ENCODE data around the gene TOX2.

Gene TOX2

GRCh38 chr20:44117296-44118184 lies 202.9 kb downstream of the TOX2 start:
- no peaks in the 10 kb centered on the region for H3K4me1 ChIP-seq (ENCODE audit: control insufficient read depth in 1 of 2, insufficient read depth in 2 of 2, low read length in 2 of 2)
- no peaks in the 10 kb centered on the region for H3K27me3 ChIP-seq (ENCODE audit: control insufficient read depth in 1 of 2, insufficient read depth in 2 of 2, low read length in 2 of 2)
- H3K9ac ChIP-seq (ENCODE audit: low read depth in 1 of 2, low read length in 2 of 2) = no peak overlapping the region
- H3K9me3 ChIP-seq (ENCODE audit: control insufficient read depth in 1 of 2, low read length in 2 of 2) = no peaks in the 10 kb centered on the region
- no peak overlapping the region for H3K27ac ChIP-seq (ENCODE audit: low read depth, low read length)
- no peak overlapping the region for H3K4me3 ChIP-seq (ENCODE audit: low read depth in 1 of 2, low read length in 2 of 2)
- no peaks in the 10 kb centered on the region for H3K36me3 ChIP-seq (ENCODE audit: control insufficient read depth in 1 of 2, insufficient read depth in 2 of 2, low read length in 2 of 2)

DNA sequence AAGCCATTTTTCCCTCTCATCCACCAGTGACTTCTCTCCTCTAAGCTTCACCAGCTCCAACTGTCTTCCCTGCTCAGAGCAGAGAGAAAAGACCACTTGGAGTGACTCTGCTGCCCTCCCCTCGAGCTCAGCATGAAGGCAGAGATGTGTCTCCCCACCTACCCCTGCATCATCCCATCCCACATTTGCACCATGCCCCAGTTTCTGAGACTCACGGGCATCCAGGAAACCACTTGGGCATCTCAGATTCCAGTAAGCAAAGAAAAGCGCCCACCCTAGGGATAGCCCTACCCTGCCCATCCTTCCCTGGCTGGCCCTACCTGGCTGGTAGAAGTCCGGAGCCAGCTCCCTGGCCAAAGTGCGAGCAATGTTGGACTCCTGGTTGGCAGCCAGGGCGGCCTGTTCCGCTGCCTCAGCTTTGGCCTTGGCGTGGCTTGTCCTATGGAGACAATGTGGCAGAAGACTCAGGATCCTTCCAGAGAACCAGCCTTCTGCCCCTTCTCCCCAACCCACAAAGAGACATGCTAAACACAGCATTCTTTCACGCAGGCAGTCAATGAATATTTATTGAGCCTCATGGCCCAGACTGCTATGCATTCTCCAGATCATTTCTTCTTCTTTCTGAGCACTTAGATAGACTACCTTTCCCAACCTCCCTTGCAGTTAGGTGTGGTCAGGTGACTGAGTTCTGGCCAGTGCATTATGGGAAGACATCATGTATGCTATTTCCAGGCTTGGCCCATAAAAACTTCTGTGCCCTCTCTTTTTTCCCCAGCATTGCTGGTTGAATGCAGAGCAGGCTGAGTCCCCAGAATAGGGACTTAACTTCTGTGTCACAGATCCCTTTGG lies 203.8 kb downstream of the TOX2 start:
- H3K4me1 ChIP-seq (ENCODE audit: control insufficient read depth in 1 of 2, insufficient read depth in 2 of 2, low read length in 2 of 2) = no peaks in the 10 kb centered on the region
- peaks cover 0 to 4% of the 10 kb centered on the region in 2 donors for H3K27me3 ChIP-seq (ENCODE audit: control insufficient read depth in 1 of 2, insufficient read depth in 2 of 2, low read length in 2 of 2)
- H3K9ac ChIP-seq (ENCODE audit: low read depth in 1 of 2, low read length in 2 of 2) = no peak overlapping the region
- H3K9me3 ChIP-seq (ENCODE audit: control insufficient read depth in 1 of 2, low read length in 2 of 2) = no peaks in the 10 kb centered on the region
- H3K36me3 ChIP-seq (ENCODE audit: control insufficient read depth in 1 of 2, insufficient read depth in 2 of 2, low read length in 2 of 2) = no peaks in the 10 kb centered on the region
- H3K27ac ChIP-seq (ENCODE audit: low read depth, low read length) = no peak overlapping the region
- no peak overlapping the region for H3K4me3 ChIP-seq (ENCODE audit: low read depth in 1 of 2, low read length in 2 of 2)

All from duodenal mucosa (tissue), 2 donors.